Pancreas (tissue), 10 donors: ENCODE results near the gene NUSAP1. TPM values are rescaled to one million over a fixed set of nuclear protein-coding genes. Genes with fewer than 3 reads are reported as not detected.
"Not testable (repeated sequence)": the region's sequence is repeated elsewhere in the genome, so short reads cannot be mapped to it uniquely, and the experiment has no call there.

Source experiments
- ATAC-seq, 4 donors: fragments of 200-7000 bp; cut with Tn5 transposase; one replicate each; pipeline versions ENCODE4 v1.8.0 to v1.9.1; 2020; ENCODE audit warnings: mild to moderate bottlenecking in 4 of 4, moderate library complexity in 4 of 4
- DNase-seq, 6 donors: peaks; one replicate each; pipeline ENCODE4 v3.0.0-alpha.2; 2020
- FAIRE-seq: peaks from 2 replicates; lab custom pipeline; 2012; peaks lifted over from hg19 to GRCh38; lab: Jason Lieb, UNC
- H3K27ac ChIP-seq, 4 donors: fragments of 200-600 bp; sonication (generic); 1 replicate in 3 of 4; 2 replicates in 1 of 4; pipeline versions ENCODE4 v1.5.0 to v1.8.0; 2020
- H3K27me3 ChIP-seq, 4 donors: fragments of 200-600 bp; one replicate each; pipeline ENCODE4 v1.8.0; 2021
- H3K36me3 ChIP-seq, 3 donors: fragments of 200-600 bp; sonication (generic) in 1 of 3; one replicate each; pipeline versions ENCODE4 v1.5.0 to v1.8.0; 2020 to 2021
- H3K4me1 ChIP-seq, 3 donors: fragments of 200-600 bp; one replicate each; pipeline ENCODE4 v1.8.0; 2021
- H3K4me3 ChIP-seq, 4 donors: fragments of 200-600 bp; sonication (generic) in 2 of 4; one replicate each; pipeline versions ENCODE4 v1.5.0 to v1.8.0; 2020 to 2021
- H3K9me3 ChIP-seq, 4 donors: fragments of 200-600 bp; one replicate each; pipeline ENCODE4 v1.8.0; 2021
- CTCF ChIP-seq, 4 donors: fragments of 200-600 bp; sonication (generic) in 3 of 4; IDR thresholded peaks; one replicate each; pipeline versions ENCODE4 v1.5.0 to v1.8.0; 2021; ENCODE audit warnings: antibody characterized with exemption in 4 of 4
- WGBS, 2 donors: extraction: QIAGEN DNeasy Blood & Tissue Kit; methylation state at CpG; one replicate each; pipeline ENCODE4 v1.1.7; 2013; 5-methylcytosine and 5-hydroxymethylcytosine counted together
- intact Hi-C, 3 donors: fragments of 100-400 bp; cut with DNase I; formaldehyde crosslinking; loops; one replicate each; pipeline versions ENCODE4 v1.11.1 to v1.14.2; 2022
- polyA plus RNA-seq, 2 donors: library from polyadenylated mRNA; stranded (reverse); fragments of 200-250 nt; gene quantifications; one replicate each; pipeline ENCODE4 v1.2.3, GENCODE V29; 2013
- total RNA-seq, 6 donors: library from RNA; stranded (reverse); fragmentation: NEBNext Ultra II Directional in 4 of 6; extraction: Animal tissue kit (Norgen Biotek cat#: 25700) in 4 of 6; gene quantifications; one replicate each; pipeline versions ENCODE4 v1.2.1 to v1.2.4, GENCODE V29; 2021 to 2023
- donor health status: healthy with polysubstance abuse.
- donor health status: DM: no; HTN: no; CAD: no; lungs with moderate emphysema.
- donor health status: DM: no; HTN: no; CAD: no.
- donor health status: control.
- donor health status: control.
- donor health status: Bipolar disorder and iron deficiency.
- donor health status: DM: yes; HTN: yes; CAD: no.
- donor health status: DM: no; HTN: no; CAD: no.
- donor health status: DM: no; HTN: no; CAD: no.
- donor health status: DM: yes; HTN: yes; CAD: no.

Gene NUSAP1
- total and polyA plus RNA-seq, 8 donors, result 0.37 to 5.6 (median 1.2) TPM

- Histone ChIP-seq H3K4me3 (no peak overlapping the region), H3K9me3 (no peaks in the 10 kb centered on the region), H3K4me1 (peaks cover 0 to 6% (median 5%) of the 10 kb centered on the region in 3 donors), H3K27me3 (no peaks in the 10 kb centered on the region), H3K27ac (peak overlapping the region in 1 of 4 donors; percentile 7), H3K36me3 (no peaks in the 10 kb centered on the region)
- WGBS, 2 donors, result 18 to 20% methylated on average over 10 of the region's 10 CpGs
- ATAC-seq (peak; percentile 56 to 90 (median 74)), DNase-seq (no peak), FAIRE-seq (no peak)
- TF ChIP-seq CTCF (IDR thresholded peaks at IDR 0.05), result no peak
- intact Hi-C loops, result no loop called here
These were observed 17.5 kb downstream of the NUSAP1 start for GRCh38 chr15:41350057-41350717.

GRCh38 chr15:41354371-41354770, 21.7 kb downstream of the NUSAP1 start:
- Histone ChIP-seq H3K4me3 (no peak overlapping the region), H3K9me3 (no peaks in the 10 kb centered on the region), H3K27me3 (no peaks in the 10 kb centered on the region), H3K27ac (no peak overlapping the region), H3K36me3 (no peaks in the 10 kb centered on the region), H3K4me1 (peaks cover 0 to 6% (median 5%) of the 10 kb centered on the region in 3 donors)
- intact Hi-C loops, result no loop called here
- DNase-seq (no peak), ATAC-seq (no peak), FAIRE-seq (no peak)
- 92 to 96% methylated on average over 10 of the region's 10 CpGs for WGBS, 2 donors
- TF ChIP-seq CTCF (IDR thresholded peaks at IDR 0.05), result no peak

- Histone ChIP-seq H3K9me3 (no peaks in the 10 kb centered on the region), H3K27me3 (no peaks in the 10 kb centered on the region), H3K27ac (no peak overlapping the region), H3K36me3 (no peaks in the 10 kb centered on the region), H3K4me1 (no peaks in the 10 kb centered on the region), H3K4me3 (no peak overlapping the region)
- 87 to 92% methylated on average over 3 of the region's 3 CpGs for WGBS, 2 donors
- TF ChIP-seq CTCF (IDR thresholded peaks at IDR 0.05), result no peak
- no peak for FAIRE-seq
- no peak for ATAC-seq
- intact Hi-C loops, result no loop called here
- DNase-seq, result no peak
These were observed 34.7 kb downstream of the NUSAP1 start for GRCh38 chr15:41367418-41367817.

- Histone ChIP-seq H3K27me3 (no peaks in the 10 kb centered on the region), H3K4me1 (no peaks in the 10 kb centered on the region), H3K4me3 (no peak overlapping the region), H3K36me3 (no peaks in the 10 kb centered on the region), H3K9me3 (no peaks in the 10 kb centered on the region), H3K27ac (no peak overlapping the region)
- DNase-seq (no peak), ATAC-seq (no peak), FAIRE-seq (no peak)
- 96 to 98% methylated on average over 4 of the region's 4 CpGs for WGBS, 2 donors
- TF ChIP-seq CTCF (IDR thresholded peaks at IDR 0.05), result no peak
- intact Hi-C loops, result no loop called here
These were observed 45.3 kb downstream of the NUSAP1 start for GRCh38 chr15:41377978-41378377.

- H3K27me3 ChIP-seq, DNase-seq, H3K27ac ChIP-seq, FAIRE-seq, H3K36me3 ChIP-seq, H3K4me3 ChIP-seq, H3K4me1 ChIP-seq, intact Hi-C loops, ATAC-seq, H3K9me3 ChIP-seq: not testable (repeated sequence)
- WGBS, 2 donors, result 94 to 97% methylated on average over 9 of the region's 9 CpGs
These were observed 51.5 kb downstream of the NUSAP1 start for GRCh38 chr15:41383974-41384749.
